Liver (tissue), 3 donors: ENCODE results near the gene CCDC136.

Experiments
- ATF3 ChIP-seq: IDR thresholded peaks from 2 replicates; pipeline ENCODE4 v1.6.1; 2016; ENCODE audit warnings: antibody characterized with exemption
- EGR1 ChIP-seq, 2 donors: IDR thresholded peaks; 2 replicates each; pipeline ENCODE4 v1.6.1; 2016 to 2018; ENCODE audit warnings: antibody characterized with exemption in 2 of 2, low read depth in 2 of 2
- FOXA1 ChIP-seq: IDR thresholded peaks from 2 replicates; pipeline ENCODE4 v1.6.1; 2016; ENCODE audit warnings: antibody characterized with exemption
- GABPA ChIP-seq, 2 donors: IDR thresholded peaks in 1 of 2; conservative IDR thresholded peaks in 1 of 2; 2 replicates each; pipeline ENCODE4 v1.6.1; 2016; ENCODE audit warnings: antibody characterized with exemption in 2 of 2, mild to moderate bottlenecking in 1 of 2, moderate library complexity in 1 of 2
- JUND ChIP-seq, 2 donors: IDR thresholded peaks; 2 replicates each; pipeline ENCODE4 v1.6.1; 2016; ENCODE audit warnings: antibody characterized with exemption in 2 of 2
- RAD21 ChIP-seq, 2 donors: IDR thresholded peaks; 2 replicates each; pipeline ENCODE4 v1.6.1; 2016; ENCODE audit warnings: antibody characterized with exemption in 2 of 2, mild to moderate bottlenecking in 2 of 2
- RXRA ChIP-seq, 2 donors: IDR thresholded peaks; 2 replicates each; pipeline ENCODE4 v1.6.1; 2017 to 2018; ENCODE audit warnings: antibody characterized with exemption in 2 of 2, mild to moderate bottlenecking in 1 of 2
- SP1 ChIP-seq: IDR thresholded peaks from 2 replicates; pipeline ENCODE4 v1.6.1; 2018; ENCODE audit warnings: antibody characterized with exemption, mild to moderate bottlenecking
- TAF1 ChIP-seq: conservative IDR thresholded peaks from 2 replicates; pipeline ENCODE4 v1.6.1; 2016; ENCODE audit warnings: antibody characterized with exemption, mild to moderate bottlenecking
- TF ChIP-seq, protein P1 (sequence below): fragments of 150-350 bp; IDR thresholded peaks from 2 replicates; pipeline ENCODE4 v1.5.1; 2017; ENCODE audit warnings: improper control_type of control experiment, low read depth, low read length; ENCODE audit not compliant: missing input control
- TF ChIP-seq, protein P2 (sequence below): IDR thresholded peaks from 2 replicates; pipeline ENCODE4 v1.6.1; 2016; ENCODE audit warnings: antibody characterized with exemption
- TF ChIP-seq, protein P3 (sequence below): IDR thresholded peaks from 2 replicates; pipeline ENCODE4 v1.6.1; 2016; ENCODE audit warnings: antibody characterized with exemption
- TF ChIP-seq, protein P4 (sequence below): IDR thresholded peaks from 2 replicates; pipeline ENCODE4 v1.6.1; 2016; ENCODE audit warnings: antibody characterized with exemption, mild to moderate bottlenecking
- donor health status: healthy.
- donor health status: healthy.

DNA sequence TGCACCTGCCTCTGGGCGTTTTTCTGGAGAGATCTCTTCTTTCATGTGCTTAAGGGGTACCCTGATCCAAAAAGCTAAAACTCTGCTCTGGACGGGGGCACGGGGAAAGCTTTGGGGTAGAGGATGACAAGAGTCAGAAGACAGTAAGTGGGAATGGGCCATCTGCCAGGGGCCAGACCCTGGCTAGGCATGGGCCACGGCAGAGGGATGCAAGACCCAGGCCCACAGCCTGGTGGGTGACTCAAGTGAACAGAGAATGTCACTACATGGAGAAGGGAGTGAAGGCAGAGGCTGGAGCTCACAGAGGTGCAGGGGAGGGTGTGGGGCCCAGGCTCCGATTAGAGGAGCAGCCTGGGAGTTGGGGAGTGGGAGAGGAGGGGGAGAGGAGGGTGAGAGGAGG is 53.7 kb downstream of the CCDC136 start:
- TF ChIP-seq SP1 (no peak), ATF3 (no peak), JUND (IDR thresholded peaks at IDR 0.05) (no peak), RXRA (IDR thresholded peaks at IDR 0.05) (no peak), RAD21 (IDR thresholded peaks at IDR 0.05) (no peak), TAF1 (no peak), GABPA (IDR thresholded peaks at IDR 0.05 in 1 of 2, conservative IDR thresholded peaks at IDR 0.05 in 1 of 2) (no peak), FOXA1 (no peak), EGR1 (IDR thresholded peaks at IDR 0.05; ENCODE audit: low read depth in 2 of 2) (no peak)
- TF ChIP-seq, protein P1, sequence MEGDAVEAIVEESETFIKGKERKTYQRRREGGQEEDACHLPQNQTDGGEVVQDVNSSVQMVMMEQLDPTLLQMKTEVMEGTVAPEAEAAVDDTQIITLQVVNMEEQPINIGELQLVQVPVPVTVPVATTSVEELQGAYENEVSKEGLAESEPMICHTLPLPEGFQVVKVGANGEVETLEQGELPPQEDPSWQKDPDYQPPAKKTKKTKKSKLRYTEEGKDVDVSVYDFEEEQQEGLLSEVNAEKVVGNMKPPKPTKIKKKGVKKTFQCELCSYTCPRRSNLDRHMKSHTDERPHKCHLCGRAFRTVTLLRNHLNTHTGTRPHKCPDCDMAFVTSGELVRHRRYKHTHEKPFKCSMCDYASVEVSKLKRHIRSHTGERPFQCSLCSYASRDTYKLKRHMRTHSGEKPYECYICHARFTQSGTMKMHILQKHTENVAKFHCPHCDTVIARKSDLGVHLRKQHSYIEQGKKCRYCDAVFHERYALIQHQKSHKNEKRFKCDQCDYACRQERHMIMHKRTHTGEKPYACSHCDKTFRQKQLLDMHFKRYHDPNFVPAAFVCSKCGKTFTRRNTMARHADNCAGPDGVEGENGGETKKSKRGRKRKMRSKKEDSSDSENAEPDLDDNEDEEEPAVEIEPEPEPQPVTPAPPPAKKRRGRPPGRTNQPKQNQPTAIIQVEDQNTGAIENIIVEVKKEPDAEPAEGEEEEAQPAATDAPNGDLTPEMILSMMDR: no peak
- TF ChIP-seq, protein P2, sequence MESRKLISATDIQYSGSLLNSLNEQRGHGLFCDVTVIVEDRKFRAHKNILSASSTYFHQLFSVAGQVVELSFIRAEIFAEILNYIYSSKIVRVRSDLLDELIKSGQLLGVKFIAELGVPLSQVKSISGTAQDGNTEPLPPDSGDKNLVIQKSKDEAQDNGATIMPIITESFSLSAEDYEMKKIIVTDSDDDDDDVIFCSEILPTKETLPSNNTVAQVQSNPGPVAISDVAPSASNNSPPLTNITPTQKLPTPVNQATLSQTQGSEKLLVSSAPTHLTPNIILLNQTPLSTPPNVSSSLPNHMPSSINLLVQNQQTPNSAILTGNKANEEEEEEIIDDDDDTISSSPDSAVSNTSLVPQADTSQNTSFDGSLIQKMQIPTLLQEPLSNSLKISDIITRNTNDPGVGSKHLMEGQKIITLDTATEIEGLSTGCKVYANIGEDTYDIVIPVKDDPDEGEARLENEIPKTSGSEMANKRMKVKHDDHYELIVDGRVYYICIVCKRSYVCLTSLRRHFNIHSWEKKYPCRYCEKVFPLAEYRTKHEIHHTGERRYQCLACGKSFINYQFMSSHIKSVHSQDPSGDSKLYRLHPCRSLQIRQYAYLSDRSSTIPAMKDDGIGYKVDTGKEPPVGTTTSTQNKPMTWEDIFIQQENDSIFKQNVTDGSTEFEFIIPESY: no peak
- TF ChIP-seq, protein P3, sequence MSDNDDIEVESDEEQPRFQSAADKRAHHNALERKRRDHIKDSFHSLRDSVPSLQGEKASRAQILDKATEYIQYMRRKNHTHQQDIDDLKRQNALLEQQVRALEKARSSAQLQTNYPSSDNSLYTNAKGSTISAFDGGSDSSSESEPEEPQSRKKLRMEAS: no peak
- TF ChIP-seq, protein P4, sequence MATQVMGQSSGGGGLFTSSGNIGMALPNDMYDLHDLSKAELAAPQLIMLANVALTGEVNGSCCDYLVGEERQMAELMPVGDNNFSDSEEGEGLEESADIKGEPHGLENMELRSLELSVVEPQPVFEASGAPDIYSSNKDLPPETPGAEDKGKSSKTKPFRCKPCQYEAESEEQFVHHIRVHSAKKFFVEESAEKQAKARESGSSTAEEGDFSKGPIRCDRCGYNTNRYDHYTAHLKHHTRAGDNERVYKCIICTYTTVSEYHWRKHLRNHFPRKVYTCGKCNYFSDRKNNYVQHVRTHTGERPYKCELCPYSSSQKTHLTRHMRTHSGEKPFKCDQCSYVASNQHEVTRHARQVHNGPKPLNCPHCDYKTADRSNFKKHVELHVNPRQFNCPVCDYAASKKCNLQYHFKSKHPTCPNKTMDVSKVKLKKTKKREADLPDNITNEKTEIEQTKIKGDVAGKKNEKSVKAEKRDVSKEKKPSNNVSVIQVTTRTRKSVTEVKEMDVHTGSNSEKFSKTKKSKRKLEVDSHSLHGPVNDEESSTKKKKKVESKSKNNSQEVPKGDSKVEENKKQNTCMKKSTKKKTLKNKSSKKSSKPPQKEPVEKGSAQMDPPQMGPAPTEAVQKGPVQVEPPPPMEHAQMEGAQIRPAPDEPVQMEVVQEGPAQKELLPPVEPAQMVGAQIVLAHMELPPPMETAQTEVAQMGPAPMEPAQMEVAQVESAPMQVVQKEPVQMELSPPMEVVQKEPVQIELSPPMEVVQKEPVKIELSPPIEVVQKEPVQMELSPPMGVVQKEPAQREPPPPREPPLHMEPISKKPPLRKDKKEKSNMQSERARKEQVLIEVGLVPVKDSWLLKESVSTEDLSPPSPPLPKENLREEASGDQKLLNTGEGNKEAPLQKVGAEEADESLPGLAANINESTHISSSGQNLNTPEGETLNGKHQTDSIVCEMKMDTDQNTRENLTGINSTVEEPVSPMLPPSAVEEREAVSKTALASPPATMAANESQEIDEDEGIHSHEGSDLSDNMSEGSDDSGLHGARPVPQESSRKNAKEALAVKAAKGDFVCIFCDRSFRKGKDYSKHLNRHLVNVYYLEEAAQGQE: no peak
